HG03280 (cell line): ENCODE data around the gene HAGH.

Experiments used
- ATAC-seq: cut with Tn5 transposase; IDR thresholded peaks from one replicate; pipeline ENCODE4 v1.9.1; 2021; ENCODE audit warnings: mild to moderate bottlenecking, moderate library complexity; ENCODE audit not compliant: unreplicated experiment

The HAGH gene

GRCh38 chr16:1832838-1833454 lies 6.3 kb upstream of the HAGH start:
- no peak for ATAC-seq

DNA sequence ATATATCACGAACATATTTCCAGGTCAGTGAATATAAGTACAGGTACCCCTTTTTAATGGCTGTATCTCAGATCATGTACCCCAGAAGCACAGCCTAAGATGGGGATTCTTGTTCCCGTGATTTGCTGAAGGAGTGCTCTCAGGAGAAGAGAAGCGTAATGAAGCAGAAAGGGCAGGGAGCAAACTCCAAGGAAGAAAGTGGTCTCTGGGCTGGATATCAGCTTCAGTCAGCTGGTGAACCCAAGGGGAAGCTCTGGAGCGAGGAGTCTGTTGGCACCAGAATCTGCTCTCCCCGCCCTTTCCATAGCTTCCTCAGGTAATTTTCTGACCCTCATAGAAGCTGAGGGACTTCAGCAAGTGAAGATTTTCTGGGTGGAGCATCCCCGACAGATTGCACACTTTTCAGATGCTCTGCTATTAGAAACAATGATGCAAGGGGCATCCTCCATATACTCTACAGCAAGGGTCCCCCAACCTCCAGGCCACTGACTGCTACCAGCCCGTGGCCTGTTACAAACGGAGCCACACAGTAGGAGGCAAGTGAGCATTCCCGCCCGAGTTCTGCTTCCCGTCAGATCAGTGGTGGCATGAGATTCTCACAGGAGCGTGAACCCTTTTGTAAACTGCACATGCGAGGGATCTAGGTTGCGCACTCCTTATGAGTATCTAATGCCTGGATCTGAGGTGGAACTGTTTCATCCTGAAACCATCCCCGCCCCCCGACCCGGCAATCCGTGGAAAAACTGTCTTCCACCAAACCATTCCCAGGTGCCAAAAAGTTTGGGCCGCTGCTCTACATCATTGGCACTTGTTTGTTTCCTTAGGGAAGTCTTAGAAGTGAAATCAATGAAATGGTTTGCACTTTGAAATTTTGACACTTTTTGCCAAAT lies 4.8 kb upstream of the HAGH start:
- no peak for ATAC-seq

- ATAC-seq: no peak
These were observed 3.6 kb upstream of the HAGH start for GRCh38 chr16:1830213-1830612.

GRCh38 chr16:1828645-1829410 lies 2.2 kb upstream of the HAGH start:
- no peak for ATAC-seq

GRCh38 chr16:1825864-1826690 lies 548 bp downstream of the HAGH start:
- peak; percentile 49 for ATAC-seq

DNA sequence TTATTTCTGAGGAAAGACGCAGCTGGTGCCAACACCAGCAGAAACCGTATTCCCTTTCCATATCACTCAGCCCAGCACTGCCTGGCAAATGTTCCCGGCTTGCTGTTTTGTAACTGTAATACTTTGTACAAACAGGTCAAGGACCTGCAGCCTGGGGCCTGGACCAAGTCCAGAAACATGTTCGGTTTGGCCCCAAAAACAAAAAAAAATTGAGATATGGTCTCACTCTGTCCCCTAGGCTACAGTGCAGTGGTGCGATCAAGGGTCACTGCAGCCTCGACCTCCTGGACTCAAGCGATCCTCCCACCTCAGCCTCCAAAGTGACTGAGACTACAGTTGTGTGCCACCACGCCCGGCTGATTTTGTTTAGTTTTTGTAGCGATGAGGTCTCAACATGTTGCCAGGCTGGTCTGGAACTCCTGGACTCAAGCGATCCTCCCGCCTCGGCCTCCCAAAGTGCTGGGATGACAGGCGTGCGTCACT lies 1.2 kb downstream of the HAGH start:
- ATAC-seq: no peak

DNA sequence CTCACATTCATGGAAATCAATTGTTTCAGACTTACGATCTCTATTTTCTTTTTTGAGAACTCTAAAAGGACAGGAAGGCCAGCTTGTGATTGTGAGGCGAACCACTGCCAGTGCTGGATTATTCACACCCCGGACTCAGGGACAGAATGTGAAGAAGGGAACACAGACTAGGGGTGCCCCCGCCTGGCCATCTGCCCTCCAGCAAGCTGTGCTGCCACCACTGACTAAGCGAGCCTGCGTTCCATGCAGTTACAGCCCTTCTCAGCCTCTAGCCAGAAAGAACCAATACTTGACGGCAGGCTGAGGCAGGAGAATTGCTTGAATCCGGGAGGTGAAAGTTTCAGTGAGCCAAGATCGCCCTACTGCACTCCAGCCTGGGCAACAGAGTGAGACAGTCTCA lies 2.8 kb downstream of the HAGH start:
- ATAC-seq: no peak

DNA sequence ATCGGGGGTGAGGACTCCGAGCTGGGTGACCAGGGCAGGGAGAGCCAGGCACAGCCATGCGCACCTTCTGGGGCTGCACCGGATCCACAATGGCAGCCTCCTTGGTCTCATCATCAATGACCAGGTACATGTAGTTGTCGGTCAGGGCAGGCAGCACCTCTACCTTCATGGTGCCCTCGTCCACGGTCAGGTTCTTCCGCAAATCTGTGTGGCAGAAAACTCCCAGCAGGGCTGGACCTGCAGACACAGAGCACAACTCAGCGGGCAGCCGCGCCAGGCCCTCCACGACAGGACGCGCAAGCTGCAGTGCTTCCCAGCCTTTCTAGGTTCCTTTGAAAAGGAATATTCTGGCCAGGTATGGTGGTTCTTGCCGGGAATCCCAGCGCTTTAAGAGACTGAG lies 3.8 kb downstream of the HAGH start:
- ATAC-seq: no peak

- no peak for ATAC-seq
These were observed 4.6 kb downstream of the HAGH start for GRCh38 chr16:1821861-1822611.

- ATAC-seq: no peak
These were observed 5.7 kb downstream of the HAGH start for GRCh38 chr16:1820946-1821290.

DNA sequence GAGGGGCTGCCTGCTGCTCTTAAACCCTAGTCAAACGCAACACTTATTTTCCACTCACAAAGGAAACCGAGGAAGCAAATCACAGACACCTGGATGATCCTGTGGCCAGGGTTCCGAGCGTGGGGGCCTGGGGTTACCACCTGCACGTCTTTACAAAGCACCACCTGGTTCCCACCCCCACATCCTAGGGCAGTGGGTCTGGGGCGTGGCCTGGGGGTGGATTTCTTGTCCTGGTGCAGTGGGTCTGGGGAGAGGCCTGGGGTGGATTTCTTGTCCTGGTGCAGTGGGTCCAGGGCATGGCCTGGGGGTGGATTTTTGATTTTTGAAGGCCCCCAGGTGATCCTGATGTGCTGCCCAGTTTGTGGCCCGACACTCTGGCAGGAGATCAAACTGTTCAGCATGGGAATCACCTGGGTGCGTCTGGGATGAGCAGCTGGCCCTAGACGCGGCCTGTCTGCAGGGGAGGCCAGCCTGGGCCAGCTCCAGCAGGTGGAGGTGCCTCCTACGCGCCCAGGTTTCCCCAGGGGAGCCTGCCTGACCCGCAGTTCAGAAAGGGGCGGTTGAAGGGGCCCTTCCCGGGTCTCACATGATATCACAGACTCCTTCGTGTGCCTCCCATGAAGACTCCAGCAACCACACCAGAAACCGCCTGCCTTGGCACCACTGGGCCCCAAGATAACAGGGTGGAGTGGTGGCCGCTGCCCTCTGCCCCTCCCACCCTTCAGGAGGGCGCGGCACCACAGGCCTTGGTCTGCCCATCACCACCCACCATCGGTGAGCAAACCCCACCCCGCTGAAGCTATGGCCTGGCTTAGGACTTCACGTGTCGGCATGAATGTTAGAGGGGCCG lies 6.3 kb downstream of the HAGH start:
- ATAC-seq: no peak

- no peak for ATAC-seq
These were observed 7.0 kb downstream of the HAGH start for GRCh38 chr16:1819611-1820010.

DNA sequence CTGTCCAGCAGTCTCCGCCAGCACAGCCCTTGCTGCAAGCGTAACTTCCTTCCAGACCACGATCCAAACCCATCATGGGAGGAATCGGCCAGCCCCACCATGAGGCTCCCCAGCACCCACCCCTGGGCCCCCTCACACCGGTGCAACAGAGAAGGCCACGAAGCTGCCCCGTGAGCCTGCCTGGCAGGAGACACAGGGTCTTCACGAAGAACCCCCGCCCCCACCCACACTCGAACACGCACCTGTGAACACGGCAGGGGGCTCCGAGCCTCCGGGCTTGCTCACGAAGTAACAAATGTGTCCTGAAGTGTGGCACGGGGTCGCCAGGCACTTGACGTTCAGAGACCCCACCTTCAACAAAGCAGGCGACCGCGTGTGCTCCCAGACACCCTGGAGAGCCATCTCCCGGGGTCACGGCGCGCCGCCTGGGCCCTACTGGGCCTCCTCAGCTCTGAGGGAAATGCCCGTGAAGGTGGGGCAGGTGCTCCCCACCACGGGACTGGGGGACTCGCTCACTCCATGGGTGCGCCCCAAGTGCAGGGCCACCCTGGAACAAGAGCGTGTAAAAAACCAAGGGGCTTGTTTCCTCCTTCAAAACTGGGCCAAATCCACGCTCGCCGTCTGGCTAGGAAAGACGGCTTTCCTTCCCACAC lies 7.6 kb downstream of the HAGH start:
- no peak for ATAC-seq

DNA sequence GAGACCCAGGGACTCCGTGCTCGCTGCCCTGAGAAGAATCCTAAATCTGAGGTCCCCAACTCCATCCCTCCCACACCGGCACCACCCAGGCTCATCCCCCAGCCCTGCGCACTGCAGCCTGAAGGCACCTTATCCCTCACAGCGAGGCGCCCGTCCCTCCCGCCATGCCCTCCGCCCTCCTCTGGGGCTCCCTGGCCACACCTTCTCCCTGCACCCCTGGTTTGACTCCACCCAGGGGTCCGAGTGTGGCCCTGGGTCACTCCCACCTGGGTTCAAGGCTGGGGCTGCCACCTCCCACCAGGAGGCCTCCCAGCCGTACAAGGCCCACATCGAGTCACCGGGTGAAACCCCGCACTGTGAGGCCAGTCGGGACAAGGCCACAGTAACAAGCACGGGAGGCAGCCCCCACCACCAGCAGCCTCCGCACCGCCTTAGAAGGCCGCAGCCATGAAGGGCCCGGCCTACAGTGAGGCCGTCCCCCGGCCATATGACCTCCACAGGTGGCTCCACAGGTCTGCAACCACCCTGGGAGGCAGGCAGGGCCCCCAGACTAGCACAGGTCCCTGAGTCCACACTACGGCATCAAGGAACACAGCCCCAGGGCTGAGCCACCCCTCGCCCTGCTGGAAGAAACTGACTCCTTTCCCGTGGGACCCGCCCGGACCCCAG lies 8.3 kb downstream of the HAGH start:
- ATAC-seq: no peak

DNA sequence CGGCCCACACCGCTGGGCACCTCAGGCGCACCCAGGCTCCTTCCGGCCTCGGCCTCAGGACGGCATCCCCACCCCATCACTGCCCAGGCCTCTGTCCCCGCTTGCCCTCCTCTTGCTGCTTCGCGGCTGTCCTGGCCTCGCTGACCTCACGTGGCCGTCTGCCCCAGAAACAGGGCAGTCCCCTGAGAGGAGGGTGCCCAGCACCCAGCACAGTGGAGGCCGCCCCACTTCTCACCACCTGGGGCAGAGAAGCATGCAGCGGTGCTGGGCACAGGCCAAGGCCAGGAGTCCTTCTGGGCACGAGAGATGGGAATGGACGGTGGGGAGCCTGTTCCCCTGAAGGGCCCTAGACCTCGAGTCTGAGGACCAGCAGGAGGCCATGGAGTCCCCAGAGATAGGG lies 8.9 kb downstream of the HAGH start:
- no peak for ATAC-seq

GRCh38 chr16:1817276-1817589 lies 9.4 kb downstream of the HAGH start:
- ATAC-seq: no peak

DNA sequence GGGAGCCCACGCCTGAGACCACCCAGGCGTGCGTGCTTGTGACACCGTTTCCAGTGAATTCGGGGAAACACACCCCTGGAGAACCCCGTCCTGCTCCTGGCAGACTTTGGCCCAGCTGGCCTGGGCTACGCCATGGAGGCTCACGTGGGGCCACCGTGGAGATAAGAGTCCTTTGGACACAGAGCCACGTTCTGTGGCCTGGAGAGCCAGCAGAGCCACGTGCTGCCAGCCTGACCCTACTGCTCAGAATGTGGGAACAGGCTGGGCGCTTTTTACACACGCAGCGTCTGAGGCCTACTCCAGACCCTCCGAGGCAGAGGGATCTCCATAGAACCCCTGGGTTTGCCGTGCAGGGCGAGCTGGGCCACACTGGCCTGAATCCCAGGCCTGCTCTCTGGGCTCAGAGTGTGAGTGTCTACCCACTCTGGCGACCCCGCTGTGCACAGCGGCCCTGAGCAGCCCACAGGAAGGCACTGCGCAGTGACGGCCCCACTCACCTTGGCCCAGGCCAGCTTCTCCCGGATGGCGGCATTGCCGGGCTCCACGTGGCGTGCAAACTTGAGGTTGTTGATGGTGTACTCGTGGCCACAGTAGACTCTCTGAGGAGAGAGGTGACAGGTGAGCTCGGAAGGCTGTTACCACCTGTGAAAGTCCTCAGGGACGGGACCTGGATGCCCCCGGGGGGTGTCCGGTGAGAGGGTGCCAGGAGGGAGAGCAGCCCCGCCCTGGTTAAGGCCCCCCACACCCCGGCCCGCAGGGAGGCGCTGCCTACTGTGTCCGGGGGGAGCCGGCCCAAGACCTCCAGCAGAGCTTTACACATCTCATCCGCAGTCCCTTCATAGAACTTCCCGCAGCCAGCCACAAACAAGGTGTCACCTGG lies 10.0 kb downstream of the HAGH start:
- no peak for ATAC-seq
